GDM1 (cell line): Measurements from ENCODE around the gene CLEC20A.
"Not testable (repeated sequence)": the region's sequence is repeated elsewhere in the genome, so short reads cannot be mapped to it uniquely, and the experiment has no call there.

ENCODE experiments used
- DNase-seq: peaks from one replicate; lab custom pipeline; 2025; lab: John Stamatoyannopoulos, UW

Gene CLEC20A

DNA sequence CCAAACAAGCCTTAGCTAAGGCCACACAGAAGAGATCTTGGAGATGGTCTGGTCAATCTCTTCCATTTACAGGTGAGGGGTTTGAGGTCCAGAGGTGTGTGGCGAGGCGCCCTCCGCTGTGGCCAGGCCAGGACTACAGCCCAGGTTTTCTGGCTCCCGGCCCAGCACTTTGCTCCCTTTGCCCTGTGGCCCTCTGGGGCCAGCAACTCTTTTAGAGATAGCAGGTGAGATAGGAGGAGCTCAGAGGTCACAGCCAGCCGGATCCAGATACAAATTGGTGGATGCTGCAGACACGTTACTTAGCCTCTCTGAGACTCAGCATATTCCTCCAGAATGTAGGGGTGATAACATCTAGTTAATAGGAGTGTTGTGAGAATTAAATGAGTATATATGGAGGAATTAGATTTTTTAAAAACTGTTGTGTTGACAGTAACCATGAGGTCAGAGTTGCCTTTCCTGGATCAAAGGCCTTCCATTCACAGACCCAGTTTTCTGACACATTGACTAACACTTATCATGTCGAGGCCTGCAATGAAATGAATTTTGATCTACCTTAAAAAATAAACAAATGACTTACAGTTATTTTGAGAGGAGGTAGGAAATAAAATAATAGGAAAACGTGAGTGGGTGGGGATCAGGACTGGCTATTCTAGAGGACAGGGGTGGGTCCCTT, 32.7 kb upstream of the CLEC20A start:
- no peak for DNase-seq

DNA sequence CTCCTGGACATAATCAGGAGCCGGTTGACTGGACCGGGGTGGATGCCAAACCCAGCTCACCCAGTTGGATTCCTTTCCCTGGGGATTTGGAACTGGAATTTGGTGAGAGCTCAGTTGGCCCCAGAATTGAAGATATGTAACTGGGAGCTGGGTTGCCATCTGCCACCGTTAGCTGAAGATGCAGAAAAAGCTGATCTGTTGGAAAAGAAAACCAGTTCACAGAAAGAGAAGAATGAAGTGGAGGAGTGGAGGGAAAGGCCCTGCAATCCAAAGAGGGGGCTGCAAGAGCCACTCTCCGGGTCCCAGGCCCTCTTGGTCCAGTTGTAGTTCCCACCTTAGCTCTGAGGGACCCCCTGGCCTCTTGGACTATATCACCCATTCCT, 32.2 kb upstream of the CLEC20A start:
- no peak for DNase-seq

DNA sequence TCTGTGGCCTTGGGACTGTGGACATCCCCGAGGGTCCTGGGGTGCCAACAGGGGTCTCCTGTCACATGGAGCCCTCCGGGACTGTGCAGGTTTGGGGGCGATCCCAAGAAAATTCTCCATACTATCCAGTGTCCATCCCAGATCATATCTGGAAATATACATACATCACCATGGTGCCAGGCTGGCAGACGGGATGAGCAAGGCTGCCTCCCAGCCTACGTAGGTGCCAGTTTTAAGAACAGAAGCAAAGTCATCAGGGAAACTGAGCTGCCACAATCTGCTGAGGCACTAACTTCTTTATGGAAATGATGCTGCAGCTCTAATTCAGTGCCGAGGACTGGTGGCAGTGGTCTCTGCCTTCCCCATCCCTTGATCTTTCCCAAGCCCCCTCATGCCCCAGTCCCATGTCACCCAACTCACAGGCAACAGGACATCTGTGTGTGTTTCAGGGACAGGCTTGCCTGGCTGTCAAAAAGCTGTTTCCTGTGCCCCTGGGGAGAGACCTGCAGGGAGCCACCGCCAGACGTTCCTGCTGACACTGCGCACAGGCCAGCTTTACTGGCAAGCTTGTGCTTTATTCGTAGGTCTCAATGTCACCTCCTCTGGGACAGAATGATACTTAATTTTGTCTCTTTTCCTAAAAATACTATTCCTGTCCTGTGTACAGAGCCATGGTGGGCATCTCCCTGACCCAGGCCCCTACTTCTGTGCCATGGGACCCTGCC, 31.6 kb upstream of the CLEC20A start:
- no peak for DNase-seq

DNA sequence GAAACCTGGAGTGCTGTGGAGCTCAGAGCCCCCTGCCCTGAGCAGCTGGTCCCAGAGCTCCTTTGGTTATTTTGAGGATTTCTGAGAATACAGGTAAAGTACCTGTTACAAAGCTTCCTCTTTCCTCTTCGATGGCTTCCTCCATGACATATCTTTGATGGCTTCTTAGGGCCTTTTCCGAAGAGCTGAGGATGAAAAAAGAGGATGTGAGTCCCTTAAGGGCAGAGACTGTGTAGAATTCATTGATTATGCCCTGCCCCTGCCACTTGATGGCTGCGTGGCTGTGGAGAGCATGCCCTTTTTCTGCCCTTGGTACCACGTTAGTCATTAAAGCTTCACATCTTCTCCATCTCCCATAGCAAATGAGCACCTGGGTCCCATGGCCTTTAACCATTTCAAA, 30.4 kb upstream of the CLEC20A start:
- DNase-seq = no peak

DNA sequence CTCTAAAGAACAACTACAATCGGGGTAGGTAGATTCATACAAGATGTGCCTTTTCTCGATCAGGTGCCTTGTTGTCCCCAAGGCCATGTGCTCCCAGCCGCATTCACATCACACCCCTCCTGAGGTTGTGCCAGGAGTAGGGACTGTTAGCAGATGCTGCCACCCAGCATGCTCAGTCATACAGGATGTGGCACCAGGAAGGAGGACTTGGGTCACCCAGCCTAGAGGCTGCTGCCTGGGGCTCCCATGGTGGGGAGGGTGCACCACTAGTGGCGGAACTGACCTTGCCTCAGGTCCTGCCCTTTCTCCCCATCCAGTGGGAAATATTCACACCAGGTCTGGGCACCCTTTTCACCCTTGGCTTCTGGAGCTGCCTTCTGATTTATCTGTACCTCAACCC, 24.5 kb upstream of the CLEC20A start:
- DNase-seq = no peak

DNA sequence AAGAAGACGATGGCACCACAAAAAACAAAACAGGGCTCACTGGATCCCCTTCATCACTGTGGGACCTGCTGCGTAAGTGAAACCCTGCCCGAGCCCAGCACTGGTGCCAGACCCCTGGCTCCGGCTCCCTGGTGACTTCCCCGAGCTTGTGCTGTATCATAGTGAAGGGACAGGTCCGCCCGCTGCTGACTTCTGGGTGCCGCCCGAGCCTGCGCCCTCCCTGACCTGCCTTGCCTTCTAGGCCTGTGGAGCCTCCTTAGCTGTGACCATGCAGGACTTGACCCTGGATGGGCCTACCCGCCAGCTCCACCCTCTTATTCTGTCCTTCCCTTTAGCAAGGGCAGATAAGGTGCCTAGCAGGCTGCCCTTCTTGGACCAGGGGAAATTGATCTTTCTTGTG, 24.0 kb upstream of the CLEC20A start:
- no peak for DNase-seq

DNA sequence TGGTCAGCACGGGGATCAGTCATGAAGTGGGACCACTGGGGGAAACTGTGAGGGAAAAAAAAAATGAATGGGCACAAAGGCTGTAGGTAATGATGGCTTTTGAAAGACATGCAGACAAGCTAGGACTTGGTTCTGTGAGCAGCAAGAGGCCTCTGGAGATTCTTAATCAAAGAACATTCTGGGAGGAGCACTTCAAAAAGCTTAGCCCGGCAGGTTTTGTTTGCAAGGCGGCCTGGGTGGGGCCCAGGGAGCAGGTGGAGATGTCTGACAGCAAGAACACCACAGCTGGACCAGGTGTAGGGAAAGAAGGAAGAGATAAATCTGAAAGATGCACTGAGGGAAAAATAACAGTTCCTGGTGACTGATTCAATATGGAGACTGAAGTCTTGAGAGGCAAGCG, 22.1 kb upstream of the CLEC20A start:
- DNase-seq = no peak

DNA sequence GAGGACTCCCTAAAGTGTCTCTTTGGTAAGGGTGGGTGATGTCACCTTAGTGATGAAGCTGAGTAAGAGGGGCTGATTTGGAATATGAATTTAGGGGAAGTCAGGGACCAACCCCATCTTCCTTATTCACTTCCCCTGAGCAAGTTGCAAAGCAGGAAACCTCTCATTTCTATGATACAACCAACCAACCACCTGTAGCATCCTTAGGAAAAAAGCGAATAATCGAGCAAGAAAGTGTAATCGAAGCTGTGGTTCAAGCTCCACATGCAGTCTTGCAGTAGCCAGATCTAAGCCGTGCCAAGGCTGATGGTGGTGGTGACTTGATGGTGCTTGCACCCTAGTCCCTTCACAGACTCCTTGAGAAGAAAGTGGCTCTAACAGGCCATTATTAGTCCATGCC, 19.3 kb upstream of the CLEC20A start:
- DNase-seq = no peak

DNA sequence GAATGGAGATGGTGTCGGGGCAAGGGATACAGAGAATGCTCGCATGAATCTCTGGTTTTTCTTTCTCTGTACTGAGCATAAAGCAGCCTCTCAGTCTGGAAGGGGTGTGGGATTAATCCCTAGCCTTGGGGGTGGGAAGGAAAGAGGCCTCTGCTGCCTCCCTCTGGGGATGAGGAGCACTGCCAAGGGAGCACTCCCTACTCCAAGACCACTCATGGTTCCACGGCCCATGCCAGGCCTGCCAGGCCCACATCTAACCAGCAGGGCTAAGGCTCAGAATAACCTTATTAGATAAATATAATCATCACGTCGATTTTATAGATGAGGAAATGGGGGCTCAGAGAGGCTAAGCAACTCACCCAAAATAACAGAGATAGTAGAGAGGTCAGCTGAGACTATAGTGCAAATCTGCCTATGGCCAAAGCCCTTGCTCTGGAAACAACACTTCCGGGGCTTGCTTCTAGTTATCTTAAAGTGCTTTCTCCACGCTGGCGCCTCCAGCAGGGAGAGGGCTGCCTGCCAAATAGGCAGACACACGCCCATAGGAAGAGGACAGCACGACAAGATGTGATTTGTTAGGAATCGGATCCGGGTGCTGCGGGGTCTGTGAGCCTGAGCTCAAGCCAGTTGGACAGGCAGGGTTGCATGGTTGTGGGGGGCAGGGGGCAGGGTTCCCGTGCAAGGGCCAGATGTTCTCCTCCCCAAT, 16.7 kb upstream of the CLEC20A start:
- no peak for DNase-seq

DNA sequence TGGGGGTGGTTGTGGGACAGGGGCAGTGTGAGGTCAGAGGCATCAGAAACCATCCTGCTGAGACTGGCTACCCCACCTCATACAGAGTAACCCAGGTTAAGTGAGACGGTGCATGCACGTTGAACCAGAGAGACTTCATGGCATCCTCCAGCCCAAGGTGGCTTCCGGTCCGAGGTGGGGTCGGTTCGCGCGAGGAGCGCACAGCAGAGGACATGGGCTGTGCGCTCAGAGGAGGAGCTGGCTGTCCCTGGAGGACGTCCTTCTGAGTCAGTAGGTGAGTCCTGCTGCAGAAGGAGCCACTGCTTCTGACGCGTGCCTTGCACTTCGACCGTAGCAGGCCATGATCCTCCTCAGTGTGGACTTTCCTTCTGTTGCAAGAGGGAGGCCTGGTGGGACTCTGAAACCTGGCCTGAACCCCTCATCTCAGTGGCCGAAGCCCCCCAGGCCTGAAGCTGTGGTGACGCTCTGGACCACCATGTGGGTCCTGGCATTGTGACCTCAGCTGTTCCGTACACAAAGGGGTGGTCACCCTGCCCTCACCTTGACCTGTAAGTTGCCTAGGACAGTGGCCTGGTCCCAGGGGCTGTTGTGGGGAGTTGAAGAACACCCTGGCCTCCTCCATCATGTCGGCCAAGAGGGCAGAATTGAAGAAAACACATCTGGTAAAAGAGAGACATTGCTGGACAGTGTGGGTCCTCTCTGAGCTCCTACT, 16.0 kb upstream of the CLEC20A start, which contains the start of gene TEX35:
Gene TEX35 (plus strand): TSS at position 544 of the 712 bp plus-strand sequence. CDS start 80 bp downstream, at position 624.
- DNase-seq = no peak

DNA sequence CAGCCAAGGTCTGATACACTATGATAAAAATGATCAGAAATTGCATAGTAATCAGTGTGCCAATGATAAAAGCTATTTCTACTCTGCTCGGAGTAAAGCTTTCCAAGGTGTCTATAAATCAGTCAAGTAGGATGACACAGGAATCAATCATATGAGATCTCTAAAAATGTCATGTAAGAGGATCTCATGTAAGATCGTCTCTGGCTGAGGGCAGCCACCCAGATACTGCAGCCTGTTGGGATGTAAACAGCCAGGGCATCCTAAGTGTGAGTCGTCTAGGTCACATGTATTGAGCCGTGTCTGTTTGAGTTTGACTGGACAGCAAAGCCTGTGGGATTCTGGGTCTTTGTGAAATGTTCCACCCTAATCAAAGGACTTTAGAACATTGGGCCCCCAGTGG, 13.4 kb upstream of the CLEC20A start:
- no peak for DNase-seq

DNA sequence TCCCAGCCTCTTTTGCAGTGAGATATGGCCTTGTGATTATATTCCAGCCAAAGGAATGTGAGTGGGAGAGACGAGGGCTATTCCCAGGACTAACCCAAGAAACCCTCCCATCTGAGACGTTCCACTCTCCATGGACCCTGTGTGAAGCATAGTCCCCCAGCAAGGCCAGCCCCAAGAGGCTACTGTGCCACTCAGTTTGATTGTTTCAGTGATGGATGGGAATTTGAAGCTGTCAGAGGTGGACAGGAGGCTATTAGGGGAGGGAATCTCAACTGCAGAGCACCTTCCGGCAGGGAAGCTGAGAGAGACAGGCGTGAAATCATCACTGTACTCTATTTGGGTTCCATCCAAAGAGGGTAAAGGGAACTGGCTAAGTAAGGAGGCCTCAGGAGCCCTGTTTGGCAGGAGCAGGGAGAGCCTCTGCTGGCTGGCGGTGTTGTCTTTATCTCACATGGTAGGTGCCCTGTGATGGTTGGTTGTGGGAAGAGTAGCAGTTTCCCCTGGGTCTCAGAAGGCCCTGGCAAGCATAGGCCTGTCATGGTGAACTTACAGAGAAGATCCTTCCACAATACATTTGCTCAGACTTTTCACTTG, 12.7 kb upstream of the CLEC20A start:
- DNase-seq = no peak

DNA sequence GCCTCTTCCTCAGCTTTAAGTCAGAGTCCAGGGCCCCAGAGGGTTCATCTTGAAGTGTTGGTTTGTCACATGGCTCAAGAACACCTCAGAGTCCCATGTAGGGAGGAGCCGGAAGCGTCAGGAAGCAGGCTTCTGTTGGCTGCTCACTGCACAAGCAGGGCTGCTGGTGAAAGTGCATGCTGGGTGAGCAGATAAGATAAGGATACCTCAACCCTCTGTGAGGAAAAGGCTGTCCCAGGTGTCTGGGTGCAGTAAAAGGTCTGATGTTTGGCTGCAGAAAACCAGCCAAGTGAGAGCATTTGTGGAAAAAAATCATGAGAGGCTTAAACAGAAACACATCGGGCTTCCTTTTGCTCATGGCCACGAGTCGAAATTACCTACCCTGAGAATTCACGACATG, 9.9 kb upstream of the CLEC20A start:
- DNase-seq = no peak

DNA sequence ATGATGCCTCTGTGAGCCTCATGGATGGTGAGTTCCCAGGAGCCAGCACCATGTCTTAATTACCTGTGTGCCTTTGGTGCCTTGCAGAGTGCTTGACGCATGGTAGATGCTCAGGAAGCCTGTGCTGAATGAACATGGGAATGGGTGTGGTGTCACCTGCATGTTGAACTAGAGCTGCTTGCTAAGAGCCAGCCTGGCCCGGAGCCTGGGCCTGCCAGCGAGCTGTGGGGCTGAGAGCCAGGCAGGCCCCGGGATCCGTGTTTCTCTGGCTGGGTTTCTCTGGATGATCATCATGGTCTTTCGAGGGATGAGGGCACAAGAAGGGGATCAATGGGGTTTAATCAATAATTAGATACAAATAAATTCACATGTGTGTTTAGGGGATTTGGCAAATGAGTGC, 9.4 kb upstream of the CLEC20A start:
- no peak for DNase-seq

DNA sequence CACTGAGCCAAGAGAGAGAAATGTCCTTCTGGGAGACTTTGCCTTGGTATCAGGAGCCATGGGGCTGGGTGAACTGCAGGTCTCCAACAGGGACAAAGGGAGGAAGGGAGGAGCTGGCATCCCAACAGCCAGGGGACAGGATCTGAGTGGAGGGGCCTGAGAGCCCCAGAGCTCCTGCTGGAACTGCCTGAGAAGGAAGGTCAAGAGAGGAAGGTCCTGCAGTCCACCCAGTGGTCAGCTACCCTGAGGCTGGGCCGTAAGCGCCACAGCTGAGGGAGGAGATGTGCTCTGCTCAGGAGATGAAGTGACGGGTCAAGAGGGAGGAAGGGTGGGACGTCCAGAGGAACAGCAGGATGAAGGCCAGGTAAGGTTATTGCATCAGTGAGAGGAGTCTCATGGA, 7.5 kb upstream of the CLEC20A start:
- DNase-seq = no peak

DNA sequence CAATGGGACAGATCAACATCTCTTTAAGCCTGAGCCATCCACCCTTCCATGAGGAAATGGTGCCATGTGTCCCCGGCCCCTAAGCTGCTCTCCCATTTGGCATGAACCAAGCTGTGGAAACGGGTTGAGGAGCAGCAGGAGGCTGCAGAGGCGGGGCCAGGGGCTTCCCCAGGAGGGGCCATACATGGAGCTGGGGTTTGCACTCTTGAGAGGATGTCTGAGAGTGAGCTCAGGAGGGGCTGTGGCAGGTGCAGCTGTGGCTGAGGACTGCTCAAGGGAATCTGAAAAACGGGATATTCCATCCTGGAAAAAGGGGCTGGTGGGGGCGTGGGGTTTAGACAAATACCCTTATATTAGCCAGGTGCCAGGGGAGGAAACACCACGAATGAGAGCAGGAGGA, 7.1 kb upstream of the CLEC20A start:
- no peak for DNase-seq

DNA sequence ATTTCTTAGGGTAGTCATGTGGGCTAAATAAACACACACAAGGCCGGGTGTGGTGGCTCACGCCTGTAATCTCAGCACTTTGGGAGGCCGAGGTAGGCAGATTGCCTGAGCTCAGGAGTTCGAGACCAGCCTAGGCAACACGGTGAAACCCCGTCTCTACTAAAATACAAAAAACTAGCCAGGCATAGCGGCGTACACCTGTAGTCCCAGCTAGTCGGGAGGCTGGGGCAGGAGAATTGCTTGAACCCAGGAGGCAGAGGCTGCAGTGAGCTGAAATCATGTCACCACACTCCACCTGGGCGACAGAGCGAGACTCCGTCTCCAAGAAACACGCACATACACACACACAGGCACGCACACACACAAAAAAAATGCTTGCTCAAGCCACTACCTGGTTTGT, 6.6 kb upstream of the CLEC20A start:
- not testable (repeated sequence) for DNase-seq

DNA sequence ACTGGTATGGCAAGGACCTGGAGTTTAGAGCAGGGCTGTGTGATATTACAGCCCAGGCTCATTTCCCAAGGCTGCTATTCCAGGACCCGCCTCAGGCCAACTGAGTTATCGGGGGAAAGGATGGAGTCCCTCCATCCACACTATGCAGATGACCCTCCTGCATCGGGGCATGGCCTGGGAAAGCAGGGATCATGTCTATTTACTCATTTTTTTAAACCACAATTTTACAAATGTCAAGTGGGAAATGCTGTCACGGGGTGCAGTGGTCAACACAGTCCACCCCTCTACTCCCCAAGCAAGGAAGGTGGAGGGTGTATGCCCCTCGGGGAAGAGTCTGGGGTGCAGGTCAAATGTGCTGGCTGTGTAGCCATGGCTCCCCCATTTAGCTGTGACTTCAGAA, 6.1 kb upstream of the CLEC20A start:
- DNase-seq = no peak

DNA sequence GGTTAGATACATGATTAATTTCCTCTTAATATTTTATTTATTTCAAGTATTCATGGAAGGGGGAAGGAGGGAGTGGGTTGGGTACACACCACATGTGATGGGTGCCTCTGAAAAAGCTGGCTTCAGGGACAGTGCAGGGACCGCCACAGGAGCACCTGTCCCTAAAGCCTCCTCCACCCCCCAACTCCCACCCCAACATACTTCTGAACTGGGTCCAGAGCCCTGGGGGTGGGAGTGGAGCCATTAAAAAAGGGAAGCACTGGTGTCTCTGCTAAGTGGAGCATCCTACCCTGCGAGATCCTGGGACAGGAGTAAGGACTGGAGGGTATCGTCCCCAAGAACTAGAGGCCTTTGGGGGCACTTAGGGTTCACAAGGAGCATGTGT, 5.6 kb upstream of the CLEC20A start:
- DNase-seq = no peak

DNA sequence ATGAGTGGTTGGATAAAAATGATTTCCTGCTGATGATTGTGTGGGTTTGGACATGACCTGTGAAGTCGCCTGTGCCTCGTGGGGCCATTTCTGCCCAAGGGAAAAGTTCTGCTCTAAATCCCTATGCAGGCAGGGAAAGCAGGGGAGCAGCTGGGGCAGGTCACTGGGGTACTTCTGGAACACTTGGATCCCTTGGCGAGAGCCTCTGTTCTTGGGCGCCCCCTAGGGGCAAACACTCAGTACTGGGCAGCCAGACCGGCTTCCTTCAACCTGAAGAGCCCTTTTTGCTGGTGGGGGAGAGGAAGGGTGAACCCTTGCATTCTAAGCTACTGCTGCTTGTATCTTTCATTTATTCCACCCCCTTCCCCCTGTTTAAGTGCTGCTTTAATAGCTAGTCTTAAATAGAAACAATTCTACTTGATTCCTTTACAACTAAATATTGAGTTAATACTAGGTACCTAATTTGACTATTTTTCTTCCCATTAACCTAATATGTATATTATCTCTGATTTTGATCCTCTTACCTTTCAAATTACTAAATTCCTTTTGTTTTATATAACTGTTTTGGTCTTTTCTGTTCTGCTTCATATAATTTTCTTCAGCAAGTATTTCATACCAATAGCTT, 5.1 kb upstream of the CLEC20A start:
- peak; percentile 33 for DNase-seq

DNA sequence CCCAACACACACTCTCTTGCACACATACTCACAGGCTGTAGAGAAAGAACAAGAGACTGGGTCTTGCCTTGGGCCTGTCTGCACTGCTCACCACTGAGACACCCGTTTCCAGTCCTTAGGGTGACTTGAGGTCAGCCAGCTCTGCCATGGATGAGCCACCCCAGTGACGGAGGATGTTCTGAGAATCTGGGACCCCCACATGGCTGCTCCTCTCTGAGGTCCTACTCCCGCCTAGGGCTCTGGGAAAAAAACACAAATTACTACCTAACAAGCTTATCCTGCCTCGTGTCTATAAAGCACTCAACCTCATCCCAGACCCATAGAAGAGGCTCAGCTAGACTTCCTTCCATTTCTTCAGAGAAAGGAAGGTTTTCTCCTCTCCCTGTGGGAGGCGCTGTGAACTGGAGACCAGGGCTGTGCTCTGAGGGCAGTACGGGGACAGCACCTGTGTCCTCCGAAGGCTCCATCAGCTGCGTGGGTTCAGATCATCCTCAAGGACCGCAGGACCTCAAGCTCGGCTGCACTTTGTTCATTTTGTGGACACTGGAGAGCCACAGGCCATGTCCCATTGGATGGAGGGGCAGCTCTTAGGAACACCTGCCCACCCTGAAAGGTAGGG, 4.3 kb upstream of the CLEC20A start:
- DNase-seq = no peak
